Measurements from ENCODE around the gene SYNE2. TPM values are rescaled to one million over a fixed set of nuclear protein-coding genes. Genes with fewer than 3 reads are reported as not detected.

Gene SYNE2
- total RNA-seq, 1 experiment from 2014 or later = 25.9 TPM

GRCh38 chr14:64235652-64236640 lies 383.1 kb downstream of the SYNE2 start:
- H3K79me2 ChIP-seq (ENCODE audit: low read length) = peaks cover 44% of the 10 kb centered on the region
- peak overlapping the region; percentile 82 for H3K4me3 ChIP-seq (ENCODE audit: low read length)
- peak overlapping the region; percentile 89 for H3K9ac ChIP-seq (ENCODE audit: low read length)
- H3K27ac ChIP-seq (ENCODE audit: low read length) = peak overlapping the region; percentile 98
- DNase-seq = peak; percentile 98
- peaks cover 4% of the 10 kb centered on the region; the same call in 1 of the 2 replicates for H4K20me1 ChIP-seq (ENCODE audit: insufficient read depth, low read depth, low read length)
- no peaks in the 10 kb centered on the region for H3K9me2 ChIP-seq (replicated peaks; ENCODE audit: insufficient read depth, low read length)
- peaks cover 69% of the 10 kb centered on the region for H3K4me1 ChIP-seq (ENCODE audit: low read length)
- H3K4me2 ChIP-seq (ENCODE audit: low read depth, low read length, poor library complexity, severe bottlenecking) = peak overlapping the region; percentile 90
- no peak overlapping the region for H2AFZ ChIP-seq (ENCODE audit: low read length)
- H3K27me3 ChIP-seq (ENCODE audit: low read length) = no peaks in the 10 kb centered on the region
- H3K9me3 ChIP-seq (ENCODE audit: low read length) = no peaks in the 10 kb centered on the region
- peaks cover 19% of the 10 kb centered on the region for H3K36me3 ChIP-seq (ENCODE audit: insufficient read depth, low read length)

GRCh38 chr14:64238049-64238448 lies 385.2 kb downstream of the SYNE2 start:
- H3K27me3 ChIP-seq (ENCODE audit: low read length) = no peaks in the 10 kb centered on the region
- H4K20me1 ChIP-seq (ENCODE audit: insufficient read depth, low read depth, low read length) = no peaks in the 10 kb centered on the region
- H2AFZ ChIP-seq (ENCODE audit: low read length) = no peak overlapping the region
- peaks cover 23% of the 10 kb centered on the region for H3K79me2 ChIP-seq (ENCODE audit: low read length)
- no peak overlapping the region for H3K4me2 ChIP-seq (ENCODE audit: low read depth, low read length, poor library complexity, severe bottlenecking)
- no peak for DNase-seq
- peak overlapping the region; percentile 98 for H3K27ac ChIP-seq (ENCODE audit: low read length)
- H3K9me3 ChIP-seq (ENCODE audit: low read length) = no peaks in the 10 kb centered on the region
- H3K9me2 ChIP-seq (replicated peaks; ENCODE audit: insufficient read depth, low read length) = no peaks in the 10 kb centered on the region
- no peaks in the 10 kb centered on the region for H3K36me3 ChIP-seq (ENCODE audit: insufficient read depth, low read length)
- H3K9ac ChIP-seq (ENCODE audit: low read length) = no peak overlapping the region
- no peak overlapping the region for H3K4me3 ChIP-seq (ENCODE audit: low read length)
- H3K4me1 ChIP-seq (ENCODE audit: low read length) = peaks cover 53% of the 10 kb centered on the region

- H3K4me2 ChIP-seq (ENCODE audit: low read depth, low read length, poor library complexity, severe bottlenecking) = no peak overlapping the region
- H4K20me1 ChIP-seq (ENCODE audit: insufficient read depth, low read depth, low read length) = no peaks in the 10 kb centered on the region
- peak overlapping the region; percentile 48 for H3K27ac ChIP-seq (ENCODE audit: low read length)
- H3K36me3 ChIP-seq (ENCODE audit: insufficient read depth, low read length) = no peaks in the 10 kb centered on the region
- no peaks in the 10 kb centered on the region for H3K9me2 ChIP-seq (replicated peaks; ENCODE audit: insufficient read depth, low read length)
- H3K9me3 ChIP-seq (ENCODE audit: low read length) = no peaks in the 10 kb centered on the region
- H3K4me3 ChIP-seq (ENCODE audit: low read length) = no peak overlapping the region
- H3K4me1 ChIP-seq (ENCODE audit: low read length) = peaks cover 49% of the 10 kb centered on the region
- no peak overlapping the region; the same call in 1 of the 2 replicates for H3K9ac ChIP-seq (ENCODE audit: low read length)
- no peak overlapping the region for H2AFZ ChIP-seq (ENCODE audit: low read length)
- no peak for DNase-seq
- H3K79me2 ChIP-seq (ENCODE audit: low read length) = peaks cover 17% of the 10 kb centered on the region
- no peaks in the 10 kb centered on the region for H3K27me3 ChIP-seq (ENCODE audit: low read length)
These were observed 385.8 kb downstream of the SYNE2 start for GRCh38 chr14:64238631-64239030.

- H3K9me2 ChIP-seq (replicated peaks; ENCODE audit: insufficient read depth, low read length) = no peaks in the 10 kb centered on the region
- peaks cover 9% of the 10 kb centered on the region; the same call in 1 of the 2 replicates for H3K4me1 ChIP-seq (ENCODE audit: low read length)
- DNase-seq = no peak
- no peak overlapping the region for H3K4me3 ChIP-seq (ENCODE audit: low read length)
- no peaks in the 10 kb centered on the region for H3K9me3 ChIP-seq (ENCODE audit: low read length)
- H3K27me3 ChIP-seq (ENCODE audit: low read length) = no peaks in the 10 kb centered on the region
- H3K9ac ChIP-seq (ENCODE audit: low read length) = no peak overlapping the region
- H3K79me2 ChIP-seq (ENCODE audit: low read length) = no peaks in the 10 kb centered on the region
- no peak overlapping the region for H3K27ac ChIP-seq (ENCODE audit: low read length)
- no peaks in the 10 kb centered on the region for H3K36me3 ChIP-seq (ENCODE audit: insufficient read depth, low read length)
- no peak overlapping the region for H3K4me2 ChIP-seq (ENCODE audit: low read depth, low read length, poor library complexity, severe bottlenecking)
- no peak overlapping the region for H2AFZ ChIP-seq (ENCODE audit: low read length)
- no peaks in the 10 kb centered on the region for H4K20me1 ChIP-seq (ENCODE audit: insufficient read depth, low read depth, low read length)
These were observed 391.5 kb downstream of the SYNE2 start for GRCh38 chr14:64244279-64244678.

- no peak overlapping the region for H3K27ac ChIP-seq (ENCODE audit: low read length)
- no peaks in the 10 kb centered on the region for H3K79me2 ChIP-seq (ENCODE audit: low read length)
- no peak overlapping the region for H3K4me2 ChIP-seq (ENCODE audit: low read depth, low read length, poor library complexity, severe bottlenecking)
- H3K9me2 ChIP-seq (replicated peaks; ENCODE audit: insufficient read depth, low read length) = no peaks in the 10 kb centered on the region
- H2AFZ ChIP-seq (ENCODE audit: low read length) = no peak overlapping the region
- no peak for DNase-seq
- H3K4me1 ChIP-seq (ENCODE audit: low read length) = peaks cover 8% of the 10 kb centered on the region
- no peak overlapping the region for H3K4me3 ChIP-seq (ENCODE audit: low read length)
- H3K36me3 ChIP-seq (ENCODE audit: insufficient read depth, low read length) = no peaks in the 10 kb centered on the region
- H3K9ac ChIP-seq (ENCODE audit: low read length) = no peak overlapping the region
- no peaks in the 10 kb centered on the region for H3K9me3 ChIP-seq (ENCODE audit: low read length)
- no peaks in the 10 kb centered on the region for H3K27me3 ChIP-seq (ENCODE audit: low read length)
- no peaks in the 10 kb centered on the region for H4K20me1 ChIP-seq (ENCODE audit: insufficient read depth, low read depth, low read length)
These were observed 392.7 kb downstream of the SYNE2 start for GRCh38 chr14:64245491-64245890.

GRCh38 chr14:64246688-64247087 lies 393.9 kb downstream of the SYNE2 start:
- Histone ChIP-seq H4K20me1 (ENCODE audit: insufficient read depth, low read depth, low read length) (no peaks in the 10 kb centered on the region), H3K4me2 (ENCODE audit: low read depth, low read length, poor library complexity, severe bottlenecking) (no peak overlapping the region), H3K4me1 (ENCODE audit: low read length) (peaks cover 16% of the 10 kb centered on the region), H3K27ac (ENCODE audit: low read length) (no peak overlapping the region), H3K4me3 (ENCODE audit: low read length) (no peak overlapping the region), H3K9me3 (ENCODE audit: low read length) (no peaks in the 10 kb centered on the region), H3K9ac (ENCODE audit: low read length) (no peak overlapping the region), H3K79me2 (ENCODE audit: low read length) (no peaks in the 10 kb centered on the region), H3K9me2 (replicated peaks; ENCODE audit: insufficient read depth, low read length) (no peaks in the 10 kb centered on the region), H2AFZ (ENCODE audit: low read length) (no peak overlapping the region), H3K36me3 (ENCODE audit: insufficient read depth, low read length) (no peaks in the 10 kb centered on the region), H3K27me3 (ENCODE audit: low read length) (no peaks in the 10 kb centered on the region)
- no peak for DNase-seq

- H3K27me3 ChIP-seq (ENCODE audit: low read length) = no peaks in the 10 kb centered on the region
- H3K4me1 ChIP-seq (ENCODE audit: low read length) = peaks cover 14% of the 10 kb centered on the region
- no peaks in the 10 kb centered on the region for H3K36me3 ChIP-seq (ENCODE audit: insufficient read depth, low read length)
- no peak for DNase-seq
- no peaks in the 10 kb centered on the region for H3K9me3 ChIP-seq (ENCODE audit: low read length)
- H3K4me2 ChIP-seq (ENCODE audit: low read depth, low read length, poor library complexity, severe bottlenecking) = no peak overlapping the region
- no peak overlapping the region for H3K4me3 ChIP-seq (ENCODE audit: low read length)
- no peaks in the 10 kb centered on the region for H3K9me2 ChIP-seq (replicated peaks; ENCODE audit: insufficient read depth, low read length)
- H3K27ac ChIP-seq (ENCODE audit: low read length) = no peak overlapping the region
- H4K20me1 ChIP-seq (ENCODE audit: insufficient read depth, low read depth, low read length) = no peaks in the 10 kb centered on the region
- no peaks in the 10 kb centered on the region for H3K79me2 ChIP-seq (ENCODE audit: low read length)
- no peak overlapping the region for H2AFZ ChIP-seq (ENCODE audit: low read length)
- no peak overlapping the region for H3K9ac ChIP-seq (ENCODE audit: low read length)
These were observed 394.4 kb downstream of the SYNE2 start for GRCh38 chr14:64247195-64247594.

GRCh38 chr14:64248689-64249088 lies 395.9 kb downstream of the SYNE2 start:
- H3K27ac ChIP-seq (ENCODE audit: low read length) = no peak overlapping the region
- H3K9me2 ChIP-seq (replicated peaks; ENCODE audit: insufficient read depth, low read length) = no peaks in the 10 kb centered on the region
- no peak overlapping the region for H3K4me2 ChIP-seq (ENCODE audit: low read depth, low read length, poor library complexity, severe bottlenecking)
- H3K9me3 ChIP-seq (ENCODE audit: low read length) = no peaks in the 10 kb centered on the region
- H4K20me1 ChIP-seq (ENCODE audit: insufficient read depth, low read depth, low read length) = no peaks in the 10 kb centered on the region
- H3K9ac ChIP-seq (ENCODE audit: low read length) = no peak overlapping the region
- H3K4me1 ChIP-seq (ENCODE audit: low read length) = peaks cover 14% of the 10 kb centered on the region
- no peak for DNase-seq
- no peaks in the 10 kb centered on the region for H3K27me3 ChIP-seq (ENCODE audit: low read length)
- H3K4me3 ChIP-seq (ENCODE audit: low read length) = no peak overlapping the region
- H3K79me2 ChIP-seq (ENCODE audit: low read length) = no peaks in the 10 kb centered on the region
- H3K36me3 ChIP-seq (ENCODE audit: insufficient read depth, low read length) = no peaks in the 10 kb centered on the region
- H2AFZ ChIP-seq (ENCODE audit: low read length) = no peak overlapping the region
